Ectodermal cell (in vitro differentiated cells): ENCODE measurements around the gene EFEMP2.
A peak's percentile ranks its signal among the peaks of the same experiment; 100 is the strongest.

Source experiments
- H3K27ac ChIP-seq: 2 replicates; pipeline ENCODE4 v1.7.0; 2013; ENCODE audit warnings: mild to moderate bottlenecking, low read depth, low read length; ENCODE audit not compliant: insufficient read depth, poor library complexity, severe bottlenecking
- H3K27me3 ChIP-seq: 2 replicates; pipeline ENCODE4 v1.7.0; 2013; ENCODE audit warnings: mild to moderate bottlenecking, low read length; ENCODE audit not compliant: insufficient read depth, control insufficient read depth, poor library complexity, severe bottlenecking
- H3K36me3 ChIP-seq: one replicate; pipeline ENCODE4 v1.7.0; 2013; ENCODE audit warnings: low read length; ENCODE audit not compliant: control insufficient read depth, insufficient read depth
- H3K4me1 ChIP-seq: one replicate; pipeline ENCODE4 v1.7.0; 2013; ENCODE audit warnings: low read length; ENCODE audit not compliant: control insufficient read depth, insufficient read depth
- H3K4me3 ChIP-seq: 2 replicates; pipeline ENCODE4 v1.7.0; 2013; ENCODE audit warnings: low read depth, low read length, control low read depth; ENCODE audit not compliant: insufficient read depth
- H3K9me3 ChIP-seq: 2 replicates; pipeline ENCODE4 v1.7.0; 2013; ENCODE audit warnings: mild to moderate bottlenecking, low read length, moderate library complexity; ENCODE audit not compliant: control insufficient read depth
- WGBS, 2 experiments: methylation state at CpG; one replicate each; pipeline ENCODE4 v1.1.7; 2013; ENCODE audit warnings: missing lambda C conversion rate in 2 of 2; 5-methylcytosine and 5-hydroxymethylcytosine counted together

The EFEMP2 gene

GRCh38 chr11:65900125-65900898 lies 27.7 kb upstream of the EFEMP2 start, which contains the start of gene FOSL1:
FOSL1 (minus strand) TSS chr11:65900388; CDS start chr11:65900339, 49 bp downstream.
- 2 to 3% methylated on average over 79 to 80 of the region's 80 CpGs for WGBS, 2 experiments
- Histone ChIP-seq H3K27ac (no peak within 1 kb of the TSS), H3K9me3 (no peaks in the 10 kb centered on the region), H3K36me3 (no peaks in the 10 kb centered on the region), H3K4me1 (peaks cover 5% of the 10 kb centered on the region), H3K27me3 (peaks cover 79% of the 10 kb centered on the region), H3K4me3 (peak within 1 kb of the TSS; percentile 34)

GRCh38 chr11:65899356-65900124 lies 26.9 kb upstream of the EFEMP2 start:
- H3K27me3 ChIP-seq: peaks cover 80% of the 10 kb centered on the region
- H3K27ac ChIP-seq: no peak overlapping the region
- H3K4me1 ChIP-seq: peaks cover 5% of the 10 kb centered on the region
- H3K36me3 ChIP-seq: no peaks in the 10 kb centered on the region
- 2 to 3% methylated on average over 78 of the region's 78 CpGs for WGBS, 2 experiments
- H3K9me3 ChIP-seq: no peaks in the 10 kb centered on the region
- peak overlapping the region; percentile 34 for H3K4me3 ChIP-seq

- Histone ChIP-seq H3K4me3 (peak overlapping the region; percentile 34), H3K9me3 (no peaks in the 10 kb centered on the region), H3K27ac (no peak overlapping the region), H3K36me3 (no peaks in the 10 kb centered on the region), H3K4me1 (peaks cover 5% of the 10 kb centered on the region), H3K27me3 (peaks cover 80% of the 10 kb centered on the region)
- WGBS, 2 experiments: 24% methylated on average over 28 of the region's 28 CpGs
Measured at GRCh38 chr11:65898656-65899355, 26.2 kb upstream of the EFEMP2 start.

GRCh38 chr11:65897020-65897471 lies 24.4 kb upstream of the EFEMP2 start:
- H3K27me3 ChIP-seq: peaks cover 68% of the 10 kb centered on the region
- H3K9me3 ChIP-seq: no peaks in the 10 kb centered on the region
- 94 to 96% methylated on average over 4 of the region's 4 CpGs for WGBS, 2 experiments
- H3K4me1 ChIP-seq: peaks cover 5% of the 10 kb centered on the region
- H3K4me3 ChIP-seq: no peak overlapping the region
- no peak overlapping the region for H3K27ac ChIP-seq
- no peaks in the 10 kb centered on the region for H3K36me3 ChIP-seq

- Histone ChIP-seq H3K27me3 (peaks cover 68% of the 10 kb centered on the region), H3K27ac (no peak overlapping the region), H3K4me1 (peaks cover 12% of the 10 kb centered on the region), H3K4me3 (no peak overlapping the region), H3K9me3 (no peaks in the 10 kb centered on the region), H3K36me3 (no peaks in the 10 kb centered on the region)
- 92 to 93% methylated on average over 14 of the region's 14 CpGs for WGBS, 2 experiments
Measured at GRCh38 chr11:65896034-65896999, 23.7 kb upstream of the EFEMP2 start.

- no peak overlapping the region for H3K4me3 ChIP-seq
- WGBS, 2 experiments: 88 to 93% methylated on average over 5 of the region's 5 CpGs
- H3K27ac ChIP-seq: no peak overlapping the region
- peaks cover 12% of the 10 kb centered on the region for H3K4me1 ChIP-seq
- H3K9me3 ChIP-seq: no peaks in the 10 kb centered on the region
- H3K36me3 ChIP-seq: no peaks in the 10 kb centered on the region
- H3K27me3 ChIP-seq: peaks cover 64% of the 10 kb centered on the region
Measured at GRCh38 chr11:65895482-65895981, 22.9 kb upstream of the EFEMP2 start.

GRCh38 chr11:65894034-65894591 lies 21.5 kb upstream of the EFEMP2 start:
- Histone ChIP-seq H3K36me3 (no peaks in the 10 kb centered on the region), H3K4me3 (no peak overlapping the region), H3K27me3 (peaks cover 62% of the 10 kb centered on the region), H3K9me3 (no peaks in the 10 kb centered on the region), H3K4me1 (peaks cover 19% of the 10 kb centered on the region), H3K27ac (no peak overlapping the region)
- WGBS, 2 experiments: 95% methylated on average over 16 of the region's 16 CpGs

GRCh38 chr11:65892661-65893317 lies 20.2 kb upstream of the EFEMP2 start:
- no peaks in the 10 kb centered on the region for H3K9me3 ChIP-seq
- no peak overlapping the region for H3K27ac ChIP-seq
- H3K36me3 ChIP-seq: no peaks in the 10 kb centered on the region
- H3K27me3 ChIP-seq: peaks cover 53% of the 10 kb centered on the region
- H3K4me1 ChIP-seq: peaks cover 22% of the 10 kb centered on the region
- H3K4me3 ChIP-seq: no peak overlapping the region
- WGBS, 2 experiments: 89 to 90% methylated on average over 10 of the region's 10 CpGs
